Esophagus muscularis mucosa (tissue), 4 donors: Measurements from ENCODE around the gene LDB1. TPM values are rescaled to one million over a fixed set of nuclear protein-coding genes. Genes with fewer than 3 reads are reported as not detected.

Source experiments
- DNase-seq: peaks from one replicate; pipeline ENCODE4 v3.0.0-alpha.2; 2017; ENCODE audit errors: extremely low spot score
- H3K27ac ChIP-seq, 4 donors: fragments of 200-600 bp; sonication (generic); replicated peaks in 1 of 4; 1 replicate in 3 of 4; 2 replicates in 1 of 4; pipeline ENCODE4 v1.5.1; 2016 to 2019; ENCODE audit warnings: mild to moderate bottlenecking in 1 of 4
- H3K27me3 ChIP-seq, 4 donors: fragments of 200-600 bp; sonication (generic); one replicate each; pipeline versions ENCODE4 v1.5.1 to v1.6.0; 2016 to 2019
- H3K36me3 ChIP-seq, 4 donors: fragments of 200-600 bp; sonication (generic); one replicate each; pipeline ENCODE4 v1.5.1; 2016 to 2019
- H3K4me1 ChIP-seq, 4 donors: fragments of 200-600 bp; sonication (generic); one replicate each; pipeline ENCODE4 v1.5.1; 2016 to 2019
- H3K4me3 ChIP-seq, 4 donors: fragments of 200-600 bp; sonication (generic); 1 replicate in 2 of 4; 2 replicates in 2 of 4; pipeline ENCODE4 v1.5.1; 2016 to 2019; ENCODE audit warnings: mild to moderate bottlenecking in 4 of 4, moderate library complexity in 1 of 4
- H3K9me3 ChIP-seq, 4 donors: fragments of 200-600 bp; sonication (generic); 1 replicate in 3 of 4; 2 replicates in 1 of 4; pipeline ENCODE4 v1.5.1; 2016 to 2019
- CTCF ChIP-seq, 3 experiments: fragments of 200-600 bp in 2 of 3; fragments of 450-650 bp in 1 of 3; sonication (generic) in 2 of 3; IDR thresholded peaks; one replicate each; pipeline ENCODE4 v1.5.1; 2017 to 2019; ENCODE audit warnings: antibody characterized with exemption in 3 of 3, mild to moderate bottlenecking in 2 of 3, moderate library complexity in 1 of 3
- EP300 ChIP-seq: sonication (generic); formaldehyde crosslinking; IDR thresholded peaks from one replicate; pipeline ENCODE4 v1.6.1; 2017; ENCODE audit warnings: antibody characterized with exemption
- POLR2A ChIP-seq: fragments of 450-650 bp; IDR thresholded peaks from one replicate; pipeline ENCODE4 v1.6.1; 2017; ENCODE audit warnings: antibody characterized with exemption, moderate library complexity, mild to moderate bottlenecking, low read depth
- POLR2AphosphoS5 ChIP-seq, 2 donors: sonication (generic); formaldehyde crosslinking; IDR thresholded peaks; one replicate each; pipeline ENCODE4 v1.6.1; 2017; ENCODE audit warnings: antibody characterized with exemption in 2 of 2
- WGBS: methylation state at CpG from one replicate; pipeline ENCODE4 v1.1.5; 2018; 5-methylcytosine and 5-hydroxymethylcytosine counted together
- intact Hi-C: fragments of 100-400 bp; cut with DNase I; formaldehyde crosslinking; loops from one replicate; pipeline ENCODE4 v1.15.1; 2023
- total RNA-seq, 4 donors: library from RNA; depleted of rRNA; stranded (reverse); fragments of >200 nt; gene quantifications; one replicate each; pipeline versions ENCODE4 v1.1.0 to v1.2.1, GENCODE V29; 2016

LDB1 gene
- total RNA-seq, 4 donors from 2014 or later, result 59.4 to 79.7 (median 65.6) TPM

DNA sequence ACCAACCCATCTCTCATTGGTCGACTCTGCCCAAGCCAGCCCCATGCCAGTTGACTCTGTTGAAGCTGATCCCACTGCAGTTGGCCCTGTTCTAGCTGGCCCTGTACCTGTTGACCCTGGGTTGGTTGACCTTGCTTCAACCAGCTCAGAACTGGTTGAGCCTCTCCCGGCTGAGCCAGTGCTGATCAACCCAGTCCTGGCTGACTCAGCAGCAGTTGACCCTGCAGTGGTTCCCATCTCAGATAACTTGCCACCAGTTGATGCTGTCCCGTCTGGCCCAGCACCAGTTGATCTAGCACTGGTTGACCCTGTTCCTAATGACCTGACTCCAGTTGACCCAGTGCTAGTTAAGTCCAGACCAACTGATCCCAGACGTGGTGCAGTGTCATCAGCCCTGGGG lies 20.1 kb upstream of the LDB1 start:
- Histone ChIP-seq H3K9me3 (no peaks in the 10 kb centered on the region), H3K4me3 (no peak overlapping the region), H3K4me1 (peaks cover 7 to 21% (median 19%) of the 10 kb centered on the region in 4 donors), H3K36me3 (peaks cover 55 to 79% (median 75%) of the 10 kb centered on the region in 4 donors), H3K27ac (no peak overlapping the region), H3K27me3 (no peaks in the 10 kb centered on the region)
- no peak for TF ChIP-seq POLR2AphosphoS5 (IDR thresholded peaks at IDR 0.05)
- TF ChIP-seq CTCF (IDR thresholded peaks at IDR 0.05), result no peak
- no peak for TF ChIP-seq POLR2A
- TF ChIP-seq EP300, result no peak
- intact Hi-C loops, result no loop called here
- WGBS, result 88% methylated on average over 4 of the region's 4 CpGs
- no peak for DNase-seq

- DNase-seq, result no peak
- WGBS, result 94% methylated on average over 11 of the region's 15 CpGs
- intact Hi-C loops, result no loop called here
Observed at GRCh38 chr10:102139281-102140110, 19.3 kb upstream of the LDB1 start.

GRCh38 chr10:102135956-102136526 lies 15.9 kb upstream of the LDB1 start:
- H3K9me3 ChIP-seq, result no peaks in the 10 kb centered on the region
- H3K4me3 ChIP-seq, result no peak overlapping the region
- no peak for TF ChIP-seq POLR2A
- no peak for TF ChIP-seq POLR2AphosphoS5 (IDR thresholded peaks at IDR 0.05)
- TF ChIP-seq CTCF (IDR thresholded peaks at IDR 0.05), result no peak
- TF ChIP-seq EP300, result no peak
- peak overlapping the region in 1 of 4 donors; percentile 98 for H3K27ac ChIP-seq
- peaks cover 22 to 44% (median 36%) of the 10 kb centered on the region in 4 donors for H3K4me1 ChIP-seq
- WGBS, result 82% methylated on average over 7 of the region's 7 CpGs
- peaks cover 33 to 37% (median 36%) of the 10 kb centered on the region in 4 donors for H3K36me3 ChIP-seq
- intact Hi-C loops, result no loop called here
- H3K27me3 ChIP-seq, result no peaks in the 10 kb centered on the region
- DNase-seq, result no peak

More at GRCh38 chr10:102139281-102140110, 19.3 kb upstream of the LDB1 start:
- no peak for TF ChIP-seq CTCF (IDR thresholded peaks at IDR 0.05)
- no peak for TF ChIP-seq EP300
- TF ChIP-seq POLR2A, result no peak
- TF ChIP-seq POLR2AphosphoS5 (IDR thresholded peaks at IDR 0.05), result no peak
- Histone ChIP-seq H3K36me3 (peaks cover 50 to 71% (median 68%) of the 10 kb centered on the region in 4 donors), H3K9me3 (no peaks in the 10 kb centered on the region), H3K4me3 (no peak overlapping the region), H3K27me3 (no peaks in the 10 kb centered on the region), H3K27ac (no peak overlapping the region), H3K4me1 (peaks cover 14 to 28% (median 27%) of the 10 kb centered on the region in 4 donors)

DNA sequence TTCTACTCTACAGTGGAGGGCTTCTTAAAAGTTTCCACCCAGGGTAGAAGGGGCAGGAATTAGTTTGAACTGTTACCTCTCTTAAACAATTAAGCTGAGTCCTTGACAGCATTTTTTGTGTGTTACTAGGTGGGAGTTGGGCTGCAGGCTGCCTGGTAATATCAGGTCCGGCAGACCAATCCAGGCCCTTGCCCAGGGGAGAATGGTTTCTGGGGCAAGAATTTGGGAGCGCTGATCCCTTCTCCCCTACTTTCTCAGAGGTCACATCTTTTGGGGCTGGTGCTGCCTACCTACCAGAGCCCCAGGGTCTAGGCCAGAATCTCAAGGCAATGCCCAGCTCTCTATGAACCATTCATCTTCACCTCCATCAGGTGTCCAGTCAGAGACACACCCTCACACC lies 14.2 kb upstream of the LDB1 start:
- Histone ChIP-seq H3K36me3 (peaks cover 16 to 21% (median 19%) of the 10 kb centered on the region in 4 donors), H3K27me3 (no peaks in the 10 kb centered on the region), H3K4me1 (peaks cover 22 to 44% (median 36%) of the 10 kb centered on the region in 4 donors), H3K27ac (peak overlapping the region; percentile 90 to 98 (median 94)), H3K9me3 (no peaks in the 10 kb centered on the region), H3K4me3 (peak overlapping the region; percentile 69 to 99 (median 91))
- TF ChIP-seq EP300 (no peak), POLR2A (no peak), CTCF (IDR thresholded peaks at IDR 0.05) (no peak), POLR2AphosphoS5 (IDR thresholded peaks at IDR 0.05) (no peak)
- intact Hi-C loops, result no loop called here
- 14% methylated on average over 1 of the region's 2 CpGs for WGBS
- no peak for DNase-seq
